ENCODE data around the gene CFAP90. TPM values are rescaled to one million over a fixed set of nuclear protein-coding genes. Genes with fewer than 3 reads are reported as not detected.

The CFAP90 gene
- total RNA-seq, 1 experiment from 2014 or later = 0.69 TPM

GRCh38 chr5:7894860-7895259, 43.9 kb upstream of the CFAP90 start:
- intact Hi-C loops (cut with micrococcal nuclease; ENCODE audit: unreplicated experiment) = no loop called here
- H3K27ac ChIP-seq (ENCODE audit: low read length) = no peak overlapping the region
- in situ Hi-C loops (cut with HindIII; ENCODE audit: low pct_unique_long_range_greater_than_20kb, low sequenced_read_pairs) = no loop called here
- no peaks in the 10 kb centered on the region for H3K4me1 ChIP-seq (ENCODE audit: control insufficient read depth, insufficient read depth, low read length)
- ATAC-seq = no peak
- CTCF ChIA-PET = no interaction called here
- no peaks in the 10 kb centered on the region for H3K9me3 ChIP-seq (ENCODE audit: control insufficient read depth, insufficient read depth, low read depth, low read length)
- no peaks in the 10 kb centered on the region for H3K27me3 ChIP-seq (ENCODE audit: control insufficient read depth, insufficient read depth, low read length)
- POLR2A ChIA-PET = no interaction called here
- TF ChIP-seq REST (IDR thresholded peaks at IDR 0.05; ENCODE audit: insufficient read depth in 1 of 2, low read depth in 2 of 2, low read length in 1 of 2) = no peak
- TF ChIP-seq TCF7L2 (IDR thresholded peaks at IDR 0.05; ENCODE audit: low read depth, low read length) = no peak
- TF ChIP-seq CTCF (IDR thresholded peaks at IDR 0.05) = no peak
- no peak for TF ChIP-seq POLR2AphosphoS5 (IDR thresholded peaks at IDR 0.05; ENCODE audit: low read depth, low read length)
- TF ChIP-seq SIN3A (IDR thresholded peaks at IDR 0.05; ENCODE audit: borderline replicate concordance, insufficient read depth, low read depth, low read length) = no peak
- DNase-seq (ENCODE audit: low read depth, low spot score) = no peak
- no peak overlapping the region for H3K4me3 ChIP-seq (ENCODE audit: low read depth in 2 of 2, low read length in 2 of 2)
- no TSS peak for BruUV-seq (replicated peaks)
- peaks cover 57% of the 10 kb centered on the region for H3K36me3 ChIP-seq (ENCODE audit: control insufficient read depth, insufficient read depth, low read length)

GRCh38 chr5:7894439-7894838, 43.5 kb upstream of the CFAP90 start:
- in situ Hi-C loops (cut with HindIII; ENCODE audit: low pct_unique_long_range_greater_than_20kb, low sequenced_read_pairs) = no loop called here
- no peaks in the 10 kb centered on the region for H3K4me1 ChIP-seq (ENCODE audit: control insufficient read depth, insufficient read depth, low read length)
- ChIA-PET POLR2A (no interaction called here), CTCF (no interaction called here)
- BruUV-seq (replicated peaks) = no TSS peak
- DNase-seq (ENCODE audit: low read depth, low spot score) (no peak), ATAC-seq (no peak)
- no peaks in the 10 kb centered on the region for H3K9me3 ChIP-seq (ENCODE audit: control insufficient read depth, insufficient read depth, low read depth, low read length)
- peaks cover 59% of the 10 kb centered on the region for H3K36me3 ChIP-seq (ENCODE audit: control insufficient read depth, insufficient read depth, low read length)
- no peaks in the 10 kb centered on the region for H3K27me3 ChIP-seq (ENCODE audit: control insufficient read depth, insufficient read depth, low read length)
- no peak overlapping the region for H3K4me3 ChIP-seq (ENCODE audit: low read depth in 2 of 2, low read length in 2 of 2)
- H3K27ac ChIP-seq (ENCODE audit: low read length) = no peak overlapping the region
- TF ChIP-seq POLR2AphosphoS5 (IDR thresholded peaks at IDR 0.05; ENCODE audit: low read depth, low read length) = no peak
- TF ChIP-seq SIN3A (IDR thresholded peaks at IDR 0.05; ENCODE audit: borderline replicate concordance, insufficient read depth, low read depth, low read length) = no peak
- no peak for TF ChIP-seq REST (IDR thresholded peaks at IDR 0.05; ENCODE audit: insufficient read depth in 1 of 2, low read depth in 2 of 2, low read length in 1 of 2)
- no peak for TF ChIP-seq TCF7L2 (IDR thresholded peaks at IDR 0.05; ENCODE audit: low read depth, low read length)
- TF ChIP-seq CTCF (IDR thresholded peaks at IDR 0.05) = no peak
- intact Hi-C loops (cut with micrococcal nuclease; ENCODE audit: unreplicated experiment) = no loop called here
